GM10847 (cell line): Measurements from ENCODE around the gene UBE2QL1.

ENCODE experiments used
- POLR2A ChIP-seq: IDR thresholded peaks from 2 replicates; pipeline ENCODE4 v1.6.1; 2011; ENCODE audit not compliant: insufficient read length; ENCODE audit errors: extremely low read depth

The UBE2QL1 gene

GRCh38 chr5:6458833-6459232, 10.2 kb downstream of the UBE2QL1 start:
- TF ChIP-seq POLR2A, result no peak

GRCh38 chr5:6459896-6460295, 11.2 kb downstream of the UBE2QL1 start:
- TF ChIP-seq POLR2A, result no peak

GRCh38 chr5:6461006-6461405, 12.3 kb downstream of the UBE2QL1 start:
- no peak for TF ChIP-seq POLR2A

- no peak for TF ChIP-seq POLR2A
These were observed 13.4 kb downstream of the UBE2QL1 start for GRCh38 chr5:6461793-6462650.

- TF ChIP-seq POLR2A, result no peak
These were observed 14.0 kb downstream of the UBE2QL1 start for GRCh38 chr5:6462671-6463070.

- no peak for TF ChIP-seq POLR2A
These were observed 15.8 kb downstream of the UBE2QL1 start for GRCh38 chr5:6464441-6464840.

- TF ChIP-seq POLR2A, result no peak
These were observed 17.5 kb downstream of the UBE2QL1 start for GRCh38 chr5:6465831-6466790.

DNA sequence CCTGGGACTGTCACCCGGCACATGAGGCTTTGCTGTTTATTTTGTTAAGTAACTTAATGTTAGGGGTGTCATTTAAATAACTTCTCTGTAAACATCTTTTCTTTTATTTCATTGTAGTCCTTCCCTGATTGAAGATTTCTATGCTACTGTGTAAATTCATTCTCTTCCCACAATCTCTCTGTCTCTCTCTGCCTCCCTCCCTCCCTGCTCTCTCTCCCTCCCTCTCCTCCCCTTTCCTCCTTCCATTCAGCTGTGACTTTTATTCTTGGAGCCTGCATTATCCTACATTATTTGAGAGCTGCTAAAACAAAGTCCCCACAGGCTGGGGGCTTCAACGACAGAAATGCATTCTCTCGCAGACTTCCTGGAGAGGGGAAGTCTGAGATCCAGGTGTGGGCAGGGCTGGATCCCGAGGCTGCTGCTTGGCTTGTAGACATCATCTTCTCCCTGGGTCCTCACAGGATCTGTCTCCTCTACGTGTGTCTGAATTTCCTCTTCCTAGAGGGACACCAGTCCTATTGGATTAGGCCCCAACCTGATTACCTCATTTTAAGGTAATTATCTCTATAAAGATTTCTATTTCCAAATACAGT, 18.4 kb downstream of the UBE2QL1 start:
- no peak for TF ChIP-seq POLR2A

DNA sequence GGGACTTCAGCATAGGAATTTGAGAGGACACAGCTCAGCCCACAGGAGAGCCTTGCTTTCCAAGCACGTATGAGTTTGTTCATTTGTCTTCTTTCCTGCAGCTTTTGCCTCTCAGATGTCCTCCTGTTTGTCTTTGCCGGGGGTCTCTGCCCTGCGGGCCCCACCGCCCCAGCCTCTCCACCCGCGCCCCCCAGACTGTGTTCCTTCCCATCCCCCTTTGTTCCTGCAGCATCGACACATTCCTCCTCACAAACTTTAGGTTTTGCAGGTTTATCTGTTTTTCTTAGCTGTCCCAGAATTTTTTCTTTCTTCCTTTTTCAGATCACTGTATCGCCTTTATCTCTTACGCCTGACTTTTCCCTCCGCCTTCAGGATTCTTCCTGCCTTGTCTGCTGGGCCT, 18.9 kb downstream of the UBE2QL1 start:
- no peak for TF ChIP-seq POLR2A

GRCh38 chr5:6468104-6468503, 19.4 kb downstream of the UBE2QL1 start:
- TF ChIP-seq POLR2A, result no peak

DNA sequence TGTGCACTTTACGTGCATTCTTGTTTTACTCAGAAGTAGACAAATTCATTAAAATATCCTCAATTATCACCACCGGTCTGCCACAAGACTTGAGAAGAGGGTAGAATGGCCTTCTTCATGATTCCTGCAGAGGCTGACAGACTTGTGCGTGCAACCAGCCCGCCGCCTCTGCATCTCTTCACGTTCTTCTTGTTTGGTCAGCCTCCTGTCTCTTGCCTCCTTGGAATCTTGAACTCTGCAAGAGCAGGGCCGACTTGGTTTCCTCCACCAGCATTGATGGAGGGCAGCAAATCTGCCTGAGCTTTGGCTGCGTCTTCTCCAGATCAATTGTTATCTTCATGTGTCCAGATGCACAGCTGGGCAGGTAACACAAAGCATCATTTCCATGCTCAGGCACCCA, 20.2 kb downstream of the UBE2QL1 start:
- no peak for TF ChIP-seq POLR2A

GRCh38 chr5:6469836-6470235, 21.2 kb downstream of the UBE2QL1 start:
- TF ChIP-seq POLR2A, result no peak

- no peak for TF ChIP-seq POLR2A
These were observed 22.0 kb downstream of the UBE2QL1 start for GRCh38 chr5:6470672-6471071.

GRCh38 chr5:6471252-6471651, 22.6 kb downstream of the UBE2QL1 start:
- TF ChIP-seq POLR2A, result no peak

GRCh38 chr5:6472792-6473191, 24.1 kb downstream of the UBE2QL1 start:
- TF ChIP-seq POLR2A, result no peak
